HS-27A (cell line): Measurements from ENCODE around the gene OR10V1.
"Not testable (repeated sequence)": the region's sequence is repeated elsewhere in the genome, so short reads cannot be mapped to it uniquely, and the experiment has no call there.

ENCODE experiments used
- DNase-seq: peaks from one replicate; pipeline ENCODE4 v3.0.0-alpha.2; 2012; ENCODE audit warnings: low read depth, missing footprints

The OR10V1 gene

GRCh38 chr11:59710136-59710847 is 3.4 kb downstream of the OR10V1 start:
- DNase-seq: no peak

- no peak for DNase-seq
Measured at GRCh38 chr11:59708537-59708936, 5.1 kb downstream of the OR10V1 start.

- no peak for DNase-seq
Measured at GRCh38 chr11:59707371-59707770, 6.3 kb downstream of the OR10V1 start.

GRCh38 chr11:59706518-59707285 is 6.9 kb downstream of the OR10V1 start:
- peak; percentile 82 for DNase-seq

- DNase-seq: no peak
Measured at GRCh38 chr11:59705294-59705693, 8.4 kb downstream of the OR10V1 start.

GRCh38 chr11:59703515-59703914 is 10.1 kb downstream of the OR10V1 start:
- not testable (repeated sequence) for DNase-seq

GRCh38 chr11:59700157-59700556 is 13.5 kb downstream of the OR10V1 start:
- DNase-seq: not testable (repeated sequence)

- no peak for DNase-seq
Measured at GRCh38 chr11:59698506-59698905, 15.1 kb downstream of the OR10V1 start.

GRCh38 chr11:59692915-59693314 is 20.7 kb downstream of the OR10V1 start:
- DNase-seq: no peak

- DNase-seq: no peak
Measured at GRCh38 chr11:59691156-59691555, 22.5 kb downstream of the OR10V1 start.

- no peak for DNase-seq
Measured at GRCh38 chr11:59689015-59689414, 24.6 kb downstream of the OR10V1 start.

- not testable (repeated sequence) for DNase-seq
Measured at GRCh38 chr11:59681260-59681725, 32.4 kb downstream of the OR10V1 start.

GRCh38 chr11:59680287-59681154 is 33.1 kb downstream of the OR10V1 start:
- peak; percentile 36 for DNase-seq

GRCh38 chr11:59679347-59679746 is 34.3 kb downstream of the OR10V1 start:
- no peak for DNase-seq

GRCh38 chr11:59678813-59679165 is 34.9 kb downstream of the OR10V1 start:
- no peak for DNase-seq

GRCh38 chr11:59678118-59678812 is 35.4 kb downstream of the OR10V1 start:
- peak; percentile 19 for DNase-seq

GRCh38 chr11:59676205-59676604 is 37.4 kb downstream of the OR10V1 start:
- no peak for DNase-seq

- DNase-seq: no peak
Measured at GRCh38 chr11:59674291-59674690, 39.4 kb downstream of the OR10V1 start.

- no peak for DNase-seq
Measured at GRCh38 chr11:59673291-59673690, 40.4 kb downstream of the OR10V1 start.

- no peak for DNase-seq
Measured at GRCh38 chr11:59671471-59671870, 42.2 kb downstream of the OR10V1 start.

GRCh38 chr11:59669611-59670009 is 44.0 kb downstream of the OR10V1 start:
- DNase-seq: no peak
